ENCODE data around the gene RAPGEF2.

The RAPGEF2 gene

DNA sequence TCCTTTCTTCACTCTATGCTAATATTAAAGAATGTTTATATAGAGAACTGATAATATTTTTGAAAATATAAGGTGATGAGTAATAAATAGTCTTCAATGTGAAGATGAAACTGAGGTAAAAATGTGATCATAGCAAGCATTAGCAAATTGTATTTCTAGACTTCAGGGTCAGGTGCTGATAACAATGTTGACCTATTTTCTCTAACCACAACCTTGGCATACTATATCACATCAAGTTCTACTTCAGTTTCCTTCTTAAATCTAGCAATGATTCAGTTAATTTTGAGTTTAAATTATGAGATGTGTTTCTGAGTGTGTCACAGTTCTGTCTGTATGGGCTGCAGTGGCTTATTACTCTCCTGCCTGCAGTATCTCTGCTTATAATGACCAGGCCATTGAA is 209.4 kb downstream of the RAPGEF2 start:
- no peak for DNase-seq (ENCODE audit: low spot score)

GRCh38 chr4:159315879-159316278 is 213.0 kb downstream of the RAPGEF2 start:
- peak; percentile 65 for DNase-seq (ENCODE audit: low spot score)

DNA sequence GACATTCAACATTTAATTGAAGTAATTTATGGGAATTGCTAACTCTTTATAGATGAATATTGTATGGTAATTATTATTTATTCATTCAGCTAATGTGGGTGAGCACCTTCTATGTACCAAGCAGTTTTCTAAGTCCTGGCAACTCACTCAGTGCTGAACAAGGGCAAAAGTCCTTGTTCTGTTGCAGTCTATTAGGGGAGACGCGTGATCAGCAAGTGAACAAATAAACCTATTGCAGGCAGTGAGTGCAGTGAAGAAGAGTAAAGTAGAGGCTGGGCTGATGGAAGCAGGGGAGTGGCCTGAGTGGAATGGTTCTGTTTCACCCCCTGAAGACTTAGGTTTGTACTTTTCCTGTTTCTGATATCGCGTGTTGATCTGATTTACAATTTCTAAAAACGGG is 214.3 kb downstream of the RAPGEF2 start:
- no peak for DNase-seq (ENCODE audit: low spot score)

- DNase-seq (ENCODE audit: low spot score) = no peak
Measured at GRCh38 chr4:159319027-159319426, 216.1 kb downstream of the RAPGEF2 start.

- no peak for DNase-seq (ENCODE audit: low spot score)
Measured at GRCh38 chr4:159326480-159326879, 223.6 kb downstream of the RAPGEF2 start.

DNA sequence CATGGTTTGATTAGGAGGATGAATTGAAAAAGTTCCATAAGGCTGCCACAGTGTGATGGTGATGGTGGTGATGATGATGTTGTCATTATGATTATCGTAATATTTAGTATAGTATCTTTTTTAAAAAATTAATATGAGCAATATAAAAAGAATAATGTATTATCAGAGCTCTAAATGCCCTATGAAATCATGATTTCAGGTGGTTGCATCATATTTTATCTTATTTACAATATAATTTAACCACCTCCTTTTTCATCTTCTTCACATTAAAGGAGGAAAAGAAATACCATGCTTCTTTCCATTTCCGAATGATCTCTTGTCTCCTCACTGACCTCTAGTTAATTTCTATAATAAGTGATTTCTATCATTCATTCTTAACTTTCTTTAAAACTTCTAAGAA is 225.9 kb downstream of the RAPGEF2 start:
- no peak for DNase-seq (ENCODE audit: low spot score)

DNA sequence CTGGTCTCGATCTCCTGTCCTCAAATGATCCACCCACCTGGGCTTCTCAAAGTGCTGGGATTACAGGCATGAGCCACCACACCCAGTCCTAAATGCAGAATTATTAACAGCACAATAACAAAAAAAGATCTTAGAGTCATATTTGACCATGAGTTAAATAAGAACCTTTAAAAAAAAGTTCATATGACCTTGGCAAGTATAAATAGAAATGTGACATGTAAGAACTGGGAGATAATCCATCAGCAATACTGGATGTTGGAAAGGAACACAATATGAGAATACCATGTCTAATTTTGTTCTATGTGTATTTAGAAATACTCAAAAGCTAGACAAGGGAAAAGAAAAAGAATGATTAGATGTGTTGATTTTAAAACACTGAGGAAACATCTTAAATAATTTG is 231.6 kb downstream of the RAPGEF2 start:
- DNase-seq (ENCODE audit: low spot score) = no peak

DNA sequence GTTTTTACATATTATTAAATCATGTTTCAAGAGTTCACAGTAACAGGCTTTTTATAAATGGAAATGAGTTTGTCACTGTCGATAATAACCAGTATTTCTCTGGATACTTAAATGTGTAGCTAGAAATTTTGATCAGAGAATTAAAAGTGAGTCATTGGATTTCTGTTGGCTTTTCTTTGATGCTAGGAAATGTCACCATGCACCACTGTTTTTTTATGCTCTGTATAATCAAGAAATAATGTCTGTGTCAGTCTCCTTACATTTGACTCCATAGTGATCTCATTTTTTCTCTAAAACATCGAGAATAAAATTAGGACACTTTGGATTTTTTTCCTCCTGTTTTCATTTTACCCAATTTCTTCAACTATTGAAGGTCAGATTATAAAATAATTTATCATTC is 234.2 kb downstream of the RAPGEF2 start:
- no peak for DNase-seq (ENCODE audit: low spot score)

GRCh38 chr4:159341522-159341921 is 238.6 kb downstream of the RAPGEF2 start:
- no peak for DNase-seq (ENCODE audit: low spot score)

DNA sequence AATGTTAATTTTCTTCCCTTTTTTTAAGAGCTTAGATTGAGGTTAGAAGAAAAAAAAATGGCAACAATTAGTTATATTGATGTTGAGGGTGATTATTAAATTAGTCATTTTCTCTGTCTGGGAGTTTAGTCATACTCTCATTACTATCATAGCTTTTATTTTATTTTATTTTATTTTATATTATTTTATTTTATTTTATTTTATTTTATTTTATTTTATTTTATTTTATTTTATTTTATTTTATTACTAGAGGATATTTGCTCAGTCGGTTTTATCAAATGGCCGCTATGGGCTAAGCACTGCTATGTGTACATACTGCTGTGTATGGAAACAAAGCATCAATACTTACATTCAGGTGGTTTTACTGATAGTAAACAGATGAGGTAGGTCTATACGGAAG is 239.5 kb downstream of the RAPGEF2 start:
- DNase-seq (ENCODE audit: low spot score) = no peak

DNA sequence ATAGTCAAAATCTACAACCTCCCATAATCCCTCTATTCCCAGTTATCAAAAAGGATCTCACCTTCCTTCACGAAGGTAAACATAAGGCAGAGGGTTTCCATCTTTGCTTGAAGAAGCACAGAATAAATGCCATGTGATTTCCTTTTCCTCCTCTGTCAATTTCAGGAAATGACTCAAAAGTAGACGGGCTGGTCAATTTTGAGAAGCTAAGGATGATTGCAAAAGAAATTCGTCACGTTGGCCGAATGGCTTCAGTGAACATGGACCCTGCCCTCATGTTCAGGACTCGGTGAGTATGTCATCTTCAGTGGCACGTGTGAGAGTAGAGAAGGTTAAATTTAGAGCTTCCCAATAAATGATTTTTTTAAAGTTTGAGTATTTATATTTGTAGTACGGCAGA is 240.2 kb downstream of the RAPGEF2 start:
- DNase-seq (ENCODE audit: low spot score) = no peak

- no peak for DNase-seq (ENCODE audit: low spot score)
Measured at GRCh38 chr4:159344877-159345276, 242.0 kb downstream of the RAPGEF2 start.

DNA sequence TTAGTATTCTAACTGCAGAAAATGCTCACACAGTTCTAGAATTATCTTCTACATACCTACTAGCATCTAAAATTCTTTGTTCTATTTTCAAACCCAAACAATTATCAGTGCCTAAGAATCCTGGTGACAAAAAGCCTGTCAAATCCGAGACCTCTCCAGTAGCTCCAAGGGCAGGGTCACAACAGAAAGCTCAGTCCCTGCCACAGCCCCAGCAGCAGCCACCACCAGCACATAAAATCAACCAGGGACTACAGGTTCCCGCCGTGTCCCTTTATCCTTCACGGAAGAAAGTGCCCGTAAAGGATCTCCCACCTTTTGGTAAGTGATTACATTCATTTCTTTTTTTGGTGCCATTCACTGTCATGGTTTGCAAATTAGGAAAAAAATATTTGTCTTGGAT is 243.8 kb downstream of the RAPGEF2 start:
- no peak for DNase-seq (ENCODE audit: low spot score)

DNA sequence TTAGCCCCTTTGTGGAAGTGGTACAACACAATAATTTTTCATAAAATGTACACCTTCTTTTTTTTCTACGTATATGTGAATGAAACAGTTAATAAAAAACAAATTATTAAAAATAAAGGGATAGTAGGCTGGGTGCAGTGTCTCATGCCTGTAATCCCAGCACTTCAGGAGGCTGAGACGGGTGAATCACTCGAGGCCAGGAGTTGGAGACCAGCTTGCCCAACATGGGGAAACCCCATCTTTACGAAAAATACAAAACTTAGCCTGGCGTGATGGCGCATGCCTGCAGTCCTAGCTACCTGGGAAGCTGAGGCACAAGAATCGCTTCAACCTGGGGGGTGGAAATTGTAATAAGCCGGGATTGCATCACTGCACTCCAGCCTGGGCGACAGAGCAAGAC is 244.9 kb downstream of the RAPGEF2 start:
- DNase-seq (ENCODE audit: low spot score) = no peak

DNA sequence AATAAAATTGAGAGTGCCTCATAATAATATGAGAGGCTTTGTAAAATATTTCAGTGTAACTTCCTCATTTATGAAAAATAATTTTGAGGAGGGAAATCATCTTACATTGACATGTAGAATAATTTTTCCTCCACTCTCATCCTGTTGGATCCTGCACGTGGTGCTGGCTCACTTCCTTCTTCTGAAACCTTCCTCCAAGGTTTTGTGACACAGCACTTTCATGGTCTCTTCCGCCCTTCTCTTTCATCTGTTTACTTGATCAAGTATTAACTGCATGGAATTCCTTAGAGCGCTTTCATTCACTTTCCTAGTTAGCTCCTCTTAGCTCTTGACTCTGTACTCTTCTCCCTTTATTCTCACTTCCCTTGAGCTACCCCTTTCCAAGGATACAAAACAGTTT is 246.5 kb downstream of the RAPGEF2 start:
- no peak for DNase-seq (ENCODE audit: low spot score)

GRCh38 chr4:159352609-159353008 is 249.7 kb downstream of the RAPGEF2 start:
- peak; percentile 16 for DNase-seq (ENCODE audit: low spot score)

GRCh38 chr4:159353422-159354116 is 250.7 kb downstream of the RAPGEF2 start:
- no peak for DNase-seq (ENCODE audit: low spot score)

GRCh38 chr4:159355466-159355865 is 252.6 kb downstream of the RAPGEF2 start:
- DNase-seq (ENCODE audit: low spot score) = no peak

DNA sequence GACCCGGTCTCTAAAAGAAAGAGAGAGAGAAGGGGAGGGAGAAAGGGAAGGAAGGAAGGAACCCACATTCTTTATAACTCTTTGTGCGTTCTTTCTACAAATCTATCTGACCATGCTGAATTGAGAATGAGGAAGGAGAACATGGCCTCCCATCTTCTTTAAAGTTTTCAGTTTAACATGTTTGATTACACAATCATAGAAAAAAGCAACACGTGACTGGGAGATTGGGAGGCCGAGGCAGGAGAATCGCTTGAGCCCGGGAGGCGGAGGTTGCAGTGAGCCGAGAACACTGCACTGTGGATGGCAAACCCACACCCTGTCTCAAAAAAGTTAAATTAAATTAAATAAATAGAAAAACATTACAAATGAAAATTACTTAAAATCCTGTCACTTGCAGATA is 254.5 kb downstream of the RAPGEF2 start:
- no peak for DNase-seq (ENCODE audit: low spot score)

- DNase-seq (ENCODE audit: low spot score) = peak; percentile 16
Measured at GRCh38 chr4:159358226-159358625, 255.3 kb downstream of the RAPGEF2 start.

- DNase-seq (ENCODE audit: low spot score) = no peak
Measured at GRCh38 chr4:159360549-159360948, 257.7 kb downstream of the RAPGEF2 start.

DNA sequence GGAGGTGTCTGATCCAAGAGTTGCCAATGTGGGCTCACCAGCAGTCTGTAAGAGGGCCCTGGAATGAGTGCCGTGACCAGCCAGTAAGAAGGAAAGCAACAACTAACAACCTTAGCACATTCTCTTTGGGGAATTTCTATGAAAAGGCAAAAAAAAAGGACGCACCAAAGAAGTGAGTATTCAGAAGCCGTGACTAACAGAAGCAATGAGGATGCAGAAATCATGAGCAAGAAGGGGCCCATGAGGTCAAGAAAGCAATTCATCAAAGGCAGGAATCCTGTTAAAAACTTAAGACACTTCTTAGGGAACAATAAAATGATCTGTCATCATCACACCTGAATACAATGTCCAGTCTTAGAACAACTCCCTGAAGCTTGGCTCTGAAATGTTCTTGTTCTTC is 260.5 kb downstream of the RAPGEF2 start:
- no peak for DNase-seq (ENCODE audit: low spot score)

GRCh38 chr4:159366966-159367780 is 264.3 kb downstream of the RAPGEF2 start:
- no peak for DNase-seq (ENCODE audit: low spot score)

DNA sequence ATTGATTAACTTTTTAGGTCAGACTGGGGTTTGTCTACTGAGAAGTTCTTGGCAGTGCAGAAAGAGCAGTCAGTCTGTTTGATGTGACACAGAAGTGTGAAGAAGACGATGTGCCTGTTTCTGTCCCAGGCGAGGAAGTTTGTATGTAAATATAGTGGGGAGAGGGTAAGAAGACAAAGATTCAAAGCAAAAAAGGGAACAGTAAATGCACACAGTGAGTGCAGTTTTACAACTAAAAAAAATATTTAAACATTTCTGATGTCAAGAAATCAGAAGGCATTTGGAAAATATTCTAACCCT is 264.9 kb downstream of the RAPGEF2 start:
- no peak for DNase-seq (ENCODE audit: low spot score)
